ENCODE results near the gene SLC51A. TPM values are rescaled to one million over a fixed set of nuclear protein-coding genes. Genes with fewer than 3 reads are reported as not detected.

Gene SLC51A
- total and polyA plus RNA-seq, 2 donors (not counting 3 experiments of a cell fraction or from before 2014, with no cell fraction given) = not detected

DNA sequence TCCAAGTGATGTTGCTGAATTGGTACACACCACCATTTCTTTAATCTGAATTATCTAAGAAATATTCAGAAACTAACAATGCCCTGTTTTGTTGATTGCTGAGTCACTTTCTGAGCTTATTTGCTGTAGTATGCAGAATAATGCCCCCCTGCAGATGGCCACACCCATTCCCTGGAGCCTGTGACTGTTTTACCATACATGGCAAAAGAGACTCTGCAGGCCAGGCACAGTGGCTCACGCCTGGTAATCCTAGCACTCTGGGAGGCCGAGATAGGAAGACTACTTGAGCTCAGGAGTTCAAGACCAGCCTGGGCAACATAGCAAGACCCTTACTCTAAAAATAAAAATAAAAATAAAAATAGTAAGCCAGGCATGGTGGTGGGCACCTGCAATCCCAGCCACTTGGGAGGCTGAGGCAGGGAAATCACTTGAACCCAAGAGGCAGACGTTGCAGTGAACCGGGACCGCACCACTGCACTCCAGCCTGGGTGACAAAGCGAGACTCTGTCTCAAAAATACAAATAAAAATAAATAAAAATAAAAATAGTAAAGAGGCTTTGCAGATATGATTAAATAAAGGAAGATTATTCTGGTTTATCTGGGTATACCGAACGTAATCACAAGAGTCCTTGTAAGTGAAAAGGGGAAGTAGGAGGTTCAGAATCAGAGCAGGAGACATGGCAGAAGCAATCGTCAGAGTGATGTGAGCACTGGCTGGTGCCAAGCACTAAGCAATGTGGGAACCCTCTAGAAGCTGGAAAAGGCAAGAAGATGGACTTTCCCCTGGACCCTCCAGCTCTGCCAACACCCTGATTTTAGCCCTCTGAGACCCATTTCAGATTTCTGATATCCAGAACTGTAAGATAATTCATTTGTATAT lies 52.2 kb downstream of the SLC51A start:
- DNase-seq (ENCODE audit: low read depth, low spot score) = no peak
- H3K9ac ChIP-seq (replicated peaks; ENCODE audit: extremely low read depth, insufficient read depth, low read length) = no peak overlapping the region
- intact Hi-C loops (cut with micrococcal nuclease) (no loop called here), dilution Hi-C loops (cut with MboI; ENCODE audit: extremely low pct_ligation_motif_present, low sequenced_read_pairs) (no loop called here)
- H3K4me3 ChIP-seq (replicated peaks in 1 of 3; ENCODE audit: insufficient read depth in 1 of 3, low read depth in 1 of 3, low read length in 3 of 3) = no peak overlapping the region
- no peaks in the 10 kb centered on the region for H3K27me3 ChIP-seq (ENCODE audit: control insufficient read depth in 2 of 2, insufficient read depth in 2 of 2, low read length in 2 of 2)
- no peak overlapping the region for H3K4me2 ChIP-seq (ENCODE audit: insufficient read depth, low read length)
- H3K27ac ChIP-seq (ENCODE audit: insufficient read depth, low read depth, low read length) = no peak overlapping the region
- ChIA-PET POLR2A (no interaction called here), CTCF (no interaction called here)
- H3K4me1 ChIP-seq (ENCODE audit: control insufficient read depth, extremely low read depth, insufficient read depth, low read length) = no peaks in the 10 kb centered on the region
- H3K9me1 ChIP-seq (replicated peaks; ENCODE audit: control insufficient read depth, extremely low read depth, insufficient read depth, low read length) = no peaks in the 10 kb centered on the region
- no peak overlapping the region for H2AFZ ChIP-seq (ENCODE audit: low read depth, low read length)
- TF ChIP-seq, protein P1, sequence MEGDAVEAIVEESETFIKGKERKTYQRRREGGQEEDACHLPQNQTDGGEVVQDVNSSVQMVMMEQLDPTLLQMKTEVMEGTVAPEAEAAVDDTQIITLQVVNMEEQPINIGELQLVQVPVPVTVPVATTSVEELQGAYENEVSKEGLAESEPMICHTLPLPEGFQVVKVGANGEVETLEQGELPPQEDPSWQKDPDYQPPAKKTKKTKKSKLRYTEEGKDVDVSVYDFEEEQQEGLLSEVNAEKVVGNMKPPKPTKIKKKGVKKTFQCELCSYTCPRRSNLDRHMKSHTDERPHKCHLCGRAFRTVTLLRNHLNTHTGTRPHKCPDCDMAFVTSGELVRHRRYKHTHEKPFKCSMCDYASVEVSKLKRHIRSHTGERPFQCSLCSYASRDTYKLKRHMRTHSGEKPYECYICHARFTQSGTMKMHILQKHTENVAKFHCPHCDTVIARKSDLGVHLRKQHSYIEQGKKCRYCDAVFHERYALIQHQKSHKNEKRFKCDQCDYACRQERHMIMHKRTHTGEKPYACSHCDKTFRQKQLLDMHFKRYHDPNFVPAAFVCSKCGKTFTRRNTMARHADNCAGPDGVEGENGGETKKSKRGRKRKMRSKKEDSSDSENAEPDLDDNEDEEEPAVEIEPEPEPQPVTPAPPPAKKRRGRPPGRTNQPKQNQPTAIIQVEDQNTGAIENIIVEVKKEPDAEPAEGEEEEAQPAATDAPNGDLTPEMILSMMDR (IDR thresholded peaks at IDR 0.05; ENCODE audit: extremely low read depth in 1 of 2, insufficient read depth in 1 of 2, low read depth in 1 of 2, low read length in 2 of 2) = no peak
- no TSS peak for BruUV-seq (replicated peaks)
- H4K20me1 ChIP-seq (replicated peaks; ENCODE audit: control insufficient read depth, extremely low read depth, insufficient read depth, low read length) = no peaks in the 10 kb centered on the region
- H3K36me3 ChIP-seq (ENCODE audit: control insufficient read depth in 2 of 2, extremely low read depth in 1 of 2, insufficient read depth in 2 of 2, low read length in 2 of 2) = peaks cover 4 to 10% of the 10 kb centered on the region in 2 experiments
- H3K79me2 ChIP-seq (ENCODE audit: control insufficient read depth, insufficient read depth, low read length) = peaks cover 15% of the 10 kb centered on the region
- no peaks in the 10 kb centered on the region for H3K9me3 ChIP-seq (replicated peaks; ENCODE audit: control insufficient read depth, insufficient read depth, low read length)
- peak; percentile 67 for FAIRE-seq

GRCh38 chr3:196270499-196270898 lies 54.2 kb downstream of the SLC51A start:
- no peaks in the 10 kb centered on the region for H3K9me1 ChIP-seq (replicated peaks; ENCODE audit: control insufficient read depth, extremely low read depth, insufficient read depth, low read length)
- no peaks in the 10 kb centered on the region for H3K4me1 ChIP-seq (ENCODE audit: control insufficient read depth, extremely low read depth, insufficient read depth, low read length)
- FAIRE-seq = no peak
- POLR2A ChIA-PET = no interaction called here
- peaks cover 4 to 10% of the 10 kb centered on the region in 2 experiments for H3K36me3 ChIP-seq (ENCODE audit: control insufficient read depth in 2 of 2, extremely low read depth in 1 of 2, insufficient read depth in 2 of 2, low read length in 2 of 2)
- intact Hi-C loops (cut with micrococcal nuclease) = no loop called here
- no peak overlapping the region for H2AFZ ChIP-seq (ENCODE audit: low read depth, low read length)
- H3K79me2 ChIP-seq (ENCODE audit: control insufficient read depth, insufficient read depth, low read length) = peaks cover 29% of the 10 kb centered on the region
- no peaks in the 10 kb centered on the region for H4K20me1 ChIP-seq (replicated peaks; ENCODE audit: control insufficient read depth, extremely low read depth, insufficient read depth, low read length)
- H3K27ac ChIP-seq (ENCODE audit: insufficient read depth, low read depth, low read length) = no peak overlapping the region
- no TSS peak for BruUV-seq (replicated peaks)
- no peak for TF ChIP-seq EZH2 (IDR thresholded peaks at IDR 0.05; ENCODE audit: borderline replicate concordance, low read depth, low read length, severe bottlenecking)
- TF ChIP-seq POLR2AphosphoS5 (IDR thresholded peaks at IDR 0.05; ENCODE audit: insufficient read depth, low read depth, low read length) = no peak
- TF ChIP-seq GATA2 (IDR thresholded peaks at IDR 0.05; ENCODE audit: insufficient read depth, insufficient read length, low read depth, low read length) = no peak
- no peak for TF ChIP-seq JUN (IDR thresholded peaks at IDR 0.05; ENCODE audit: borderline replicate concordance, insufficient read depth, insufficient read length, low read depth)
- TF ChIP-seq, protein P1 (IDR thresholded peaks at IDR 0.05; ENCODE audit: extremely low read depth in 1 of 2, insufficient read depth in 1 of 2, low read depth in 1 of 2, low read length in 2 of 2) = no peak
- no peak for TF ChIP-seq FOS (IDR thresholded peaks at IDR 0.05; ENCODE audit: borderline replicate concordance, insufficient read depth, low read length)
- TF ChIP-seq MYC (IDR thresholded peaks at IDR 0.05; ENCODE audit: low read depth, low read length) = no peak
- no peaks in the 10 kb centered on the region for H3K9me3 ChIP-seq (replicated peaks; ENCODE audit: control insufficient read depth, insufficient read depth, low read length)
- CTCF ChIA-PET = no interaction called here
- no peaks in the 10 kb centered on the region for H3K27me3 ChIP-seq (ENCODE audit: control insufficient read depth in 2 of 2, insufficient read depth in 2 of 2, low read length in 2 of 2)
- H3K9ac ChIP-seq (replicated peaks; ENCODE audit: extremely low read depth, insufficient read depth, low read length) = no peak overlapping the region
- H3K4me2 ChIP-seq (ENCODE audit: insufficient read depth, low read length) = no peak overlapping the region
- dilution Hi-C loops (cut with MboI; ENCODE audit: extremely low pct_ligation_motif_present, low sequenced_read_pairs) = loop anchor here (10.0 kb wide), 1 partner anchor 174 kb away; no protein-coding TSS in a partner anchor
- no peak overlapping the region for H3K4me3 ChIP-seq (replicated peaks in 1 of 3; ENCODE audit: insufficient read depth in 1 of 3, low read depth in 1 of 3, low read length in 3 of 3)
- DNase-seq (ENCODE audit: low read depth, low spot score) = no peak

All from endothelial cell of umbilical vein (primary cell).